Liver (tissue), 9 donors: ENCODE results near the gene PXYLP1. TPM values are rescaled to one million over a fixed set of nuclear protein-coding genes. Genes with fewer than 3 reads are reported as not detected.

Experiments
- DNase-seq: peaks from one replicate; pipeline ENCODE4 v3.0.0-alpha.2; 2017; ENCODE audit warnings: low spot score
- H3K27ac ChIP-seq, 2 donors: one replicate each; pipeline ENCODE4 v1.7.0; 2013; ENCODE audit warnings: inconsistent platforms in 2 of 2, low read length in 2 of 2, control low read depth in 1 of 2, low read depth in 1 of 2, mild to moderate bottlenecking in 1 of 2
- H3K27me3 ChIP-seq, 4 donors: one replicate each; pipeline versions ENCODE4 v1.6.1 to v1.7.0; 2013; ENCODE audit warnings: low read length in 3 of 4, inconsistent platforms in 1 of 4, mild to moderate bottlenecking in 1 of 4, moderate library complexity in 1 of 4; ENCODE audit not compliant: control insufficient read depth in 4 of 4, insufficient read depth in 4 of 4
- H3K36me3 ChIP-seq, 4 donors: one replicate each; pipeline versions ENCODE4 v1.6.1 to v1.7.0; 2013; ENCODE audit warnings: low read length in 3 of 4, mild to moderate bottlenecking in 3 of 4, low read depth in 1 of 4, moderate library complexity in 1 of 4; ENCODE audit not compliant: control insufficient read depth in 4 of 4, insufficient read depth in 3 of 4
- H3K4me1 ChIP-seq, 4 donors: one replicate each; pipeline versions ENCODE4 v1.6.1 to v1.7.0; 2013; ENCODE audit warnings: low read length in 3 of 4, mild to moderate bottlenecking in 3 of 4, moderate library complexity in 1 of 4; ENCODE audit not compliant: control insufficient read depth in 4 of 4, insufficient read depth in 4 of 4
- H3K4me3 ChIP-seq, 3 donors: one replicate each; pipeline versions ENCODE4 v1.6.1 to v1.7.0; 2013; ENCODE audit warnings: low read length in 3 of 3, control low read depth in 1 of 3, low read depth in 1 of 3, mild to moderate bottlenecking in 1 of 3
- H3K9ac ChIP-seq, 2 donors: one replicate each; pipeline ENCODE4 v1.7.0; 2013; ENCODE audit warnings: low read length in 2 of 2, mild to moderate bottlenecking in 2 of 2, moderate library complexity in 2 of 2, control low read depth in 1 of 2, low read depth in 1 of 2
- H3K9me3 ChIP-seq, 4 donors: one replicate each; pipeline versions ENCODE4 v1.6.1 to v1.7.0; 2013; ENCODE audit warnings: low read length in 3 of 4; ENCODE audit not compliant: control insufficient read depth in 4 of 4
- EGR1 ChIP-seq, 2 donors: IDR thresholded peaks; 2 replicates each; pipeline ENCODE4 v1.6.1; 2016 to 2018; ENCODE audit warnings: antibody characterized with exemption in 2 of 2, low read depth in 2 of 2
- FOXA1 ChIP-seq: IDR thresholded peaks from 2 replicates; pipeline ENCODE4 v1.6.1; 2016; ENCODE audit warnings: antibody characterized with exemption
- FOXA2 ChIP-seq: IDR thresholded peaks from 2 replicates; pipeline ENCODE4 v1.6.1; 2016; ENCODE audit warnings: antibody characterized with exemption
- GABPA ChIP-seq, 2 donors: IDR thresholded peaks in 1 of 2; conservative IDR thresholded peaks in 1 of 2; 2 replicates each; pipeline ENCODE4 v1.6.1; 2016; ENCODE audit warnings: antibody characterized with exemption in 2 of 2, mild to moderate bottlenecking in 1 of 2, moderate library complexity in 1 of 2
- HNF4A ChIP-seq, 2 donors: conservative IDR thresholded peaks; 2 replicates each; pipeline ENCODE4 v1.6.1; 2016; ENCODE audit warnings: antibody characterized with exemption in 2 of 2, mild to moderate bottlenecking in 2 of 2
- HNF4G ChIP-seq: IDR thresholded peaks from 2 replicates; pipeline ENCODE4 v1.6.1; 2016; ENCODE audit warnings: antibody characterized with exemption
- JUND ChIP-seq, 2 donors: IDR thresholded peaks; 2 replicates each; pipeline ENCODE4 v1.6.1; 2016; ENCODE audit warnings: antibody characterized with exemption in 2 of 2
- NR2F2 ChIP-seq: IDR thresholded peaks from 2 replicates; pipeline ENCODE4 v1.6.1; 2016; ENCODE audit warnings: antibody characterized with exemption
- RAD21 ChIP-seq, 2 donors: IDR thresholded peaks; 2 replicates each; pipeline ENCODE4 v1.6.1; 2016; ENCODE audit warnings: antibody characterized with exemption in 2 of 2, mild to moderate bottlenecking in 2 of 2
- RXRA ChIP-seq, 2 donors: IDR thresholded peaks; 2 replicates each; pipeline ENCODE4 v1.6.1; 2017 to 2018; ENCODE audit warnings: antibody characterized with exemption in 2 of 2, mild to moderate bottlenecking in 1 of 2
- SP1 ChIP-seq: IDR thresholded peaks from 2 replicates; pipeline ENCODE4 v1.6.1; 2018; ENCODE audit warnings: antibody characterized with exemption, mild to moderate bottlenecking
- ZBTB33 ChIP-seq: IDR thresholded peaks from 2 replicates; pipeline ENCODE4 v1.6.1; 2016; ENCODE audit warnings: antibody characterized with exemption
- WGBS: extraction: QIAGEN DNeasy Blood & Tissue Kit; methylation state at CpG from one replicate; pipeline ENCODE4 v1.1.7; 2013; 5-methylcytosine and 5-hydroxymethylcytosine counted together
- polyA plus RNA-seq, 2 donors: library from polyadenylated mRNA; stranded (reverse) in 1 of 2; unstranded in 1 of 2; fragments of 200-250 nt in 1 of 2; fragments of >200 nt in 1 of 2; fragmentation: Nextera tagmentation in 1 of 2; extraction: Ambion mirVana in 1 of 2; gene quantifications; one replicate each; pipeline versions ENCODE4 v1.2.1 to v1.2.3, GENCODE V29; 2013 to 2015
- total RNA-seq, 2 donors: library from RNA; depleted of rRNA; stranded (reverse); fragments of >200 nt; gene quantifications; one replicate each; pipeline ENCODE4 v1.2.3, GENCODE V29; 2014
- TF ChIP-seq, protein P1 (sequence below): IDR thresholded peaks from 2 replicates; pipeline ENCODE4 v1.6.1; 2016; ENCODE audit warnings: antibody characterized with exemption
- TF ChIP-seq, protein P2 (sequence below): IDR thresholded peaks from 2 replicates; pipeline ENCODE4 v1.6.1; 2016; ENCODE audit warnings: antibody characterized with exemption
- TF ChIP-seq, protein P3 (sequence below): IDR thresholded peaks from 2 replicates; pipeline ENCODE4 v1.6.1; 2016; ENCODE audit warnings: antibody characterized with exemption, mild to moderate bottlenecking
- donor health status: healthy.
- donor health status: healthy.
- donor health status: healthy.
- donor health status: healthy.
- donor health status: healthy.

PXYLP1 gene
- total and polyA plus RNA-seq, 4 donors, result 1.1 to 5.3 (median 3.1) TPM

GRCh38 chr3:141276398-141276797 lies 44.8 kb downstream of the PXYLP1 start:
- Histone ChIP-seq H3K36me3 (no peaks in the 10 kb centered on the region), H3K4me1 (peaks cover 0 to 8% (median 5%) of the 10 kb centered on the region in 4 donors), H3K9ac (no peak overlapping the region), H3K9me3 (no peaks in the 10 kb centered on the region), H3K4me3 (no peak overlapping the region), H3K27me3 (no peaks in the 10 kb centered on the region), H3K27ac (no peak overlapping the region)
- no peak for TF ChIP-seq GABPA (IDR thresholded peaks at IDR 0.05 in 1 of 2, conservative IDR thresholded peaks at IDR 0.05 in 1 of 2)
- no peak for TF ChIP-seq ZBTB33
- TF ChIP-seq, protein P1, sequence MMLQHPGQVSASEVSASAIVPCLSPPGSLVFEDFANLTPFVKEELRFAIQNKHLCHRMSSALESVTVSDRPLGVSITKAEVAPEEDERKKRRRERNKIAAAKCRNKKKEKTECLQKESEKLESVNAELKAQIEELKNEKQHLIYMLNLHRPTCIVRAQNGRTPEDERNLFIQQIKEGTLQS, result no peak
- no peak for TF ChIP-seq JUND (IDR thresholded peaks at IDR 0.05)
- TF ChIP-seq, protein P2, sequence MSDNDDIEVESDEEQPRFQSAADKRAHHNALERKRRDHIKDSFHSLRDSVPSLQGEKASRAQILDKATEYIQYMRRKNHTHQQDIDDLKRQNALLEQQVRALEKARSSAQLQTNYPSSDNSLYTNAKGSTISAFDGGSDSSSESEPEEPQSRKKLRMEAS, result no peak
- no peak for TF ChIP-seq RAD21 (IDR thresholded peaks at IDR 0.05)
- no peak for TF ChIP-seq FOXA2
- no peak for TF ChIP-seq HNF4G
- TF ChIP-seq NR2F2, result no peak
- TF ChIP-seq, protein P3, sequence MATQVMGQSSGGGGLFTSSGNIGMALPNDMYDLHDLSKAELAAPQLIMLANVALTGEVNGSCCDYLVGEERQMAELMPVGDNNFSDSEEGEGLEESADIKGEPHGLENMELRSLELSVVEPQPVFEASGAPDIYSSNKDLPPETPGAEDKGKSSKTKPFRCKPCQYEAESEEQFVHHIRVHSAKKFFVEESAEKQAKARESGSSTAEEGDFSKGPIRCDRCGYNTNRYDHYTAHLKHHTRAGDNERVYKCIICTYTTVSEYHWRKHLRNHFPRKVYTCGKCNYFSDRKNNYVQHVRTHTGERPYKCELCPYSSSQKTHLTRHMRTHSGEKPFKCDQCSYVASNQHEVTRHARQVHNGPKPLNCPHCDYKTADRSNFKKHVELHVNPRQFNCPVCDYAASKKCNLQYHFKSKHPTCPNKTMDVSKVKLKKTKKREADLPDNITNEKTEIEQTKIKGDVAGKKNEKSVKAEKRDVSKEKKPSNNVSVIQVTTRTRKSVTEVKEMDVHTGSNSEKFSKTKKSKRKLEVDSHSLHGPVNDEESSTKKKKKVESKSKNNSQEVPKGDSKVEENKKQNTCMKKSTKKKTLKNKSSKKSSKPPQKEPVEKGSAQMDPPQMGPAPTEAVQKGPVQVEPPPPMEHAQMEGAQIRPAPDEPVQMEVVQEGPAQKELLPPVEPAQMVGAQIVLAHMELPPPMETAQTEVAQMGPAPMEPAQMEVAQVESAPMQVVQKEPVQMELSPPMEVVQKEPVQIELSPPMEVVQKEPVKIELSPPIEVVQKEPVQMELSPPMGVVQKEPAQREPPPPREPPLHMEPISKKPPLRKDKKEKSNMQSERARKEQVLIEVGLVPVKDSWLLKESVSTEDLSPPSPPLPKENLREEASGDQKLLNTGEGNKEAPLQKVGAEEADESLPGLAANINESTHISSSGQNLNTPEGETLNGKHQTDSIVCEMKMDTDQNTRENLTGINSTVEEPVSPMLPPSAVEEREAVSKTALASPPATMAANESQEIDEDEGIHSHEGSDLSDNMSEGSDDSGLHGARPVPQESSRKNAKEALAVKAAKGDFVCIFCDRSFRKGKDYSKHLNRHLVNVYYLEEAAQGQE, result no peak
- TF ChIP-seq SP1, result no peak
- 89% methylated on average over 9 of the region's 9 CpGs for WGBS
- no peak for DNase-seq

GRCh38 chr3:141277451-141277850 lies 45.8 kb downstream of the PXYLP1 start:
- H3K9ac ChIP-seq, result no peak overlapping the region
- DNase-seq, result no peak
- H3K27ac ChIP-seq, result no peak overlapping the region
- no peak overlapping the region for H3K4me3 ChIP-seq
- no peaks in the 10 kb centered on the region for H3K9me3 ChIP-seq
- TF ChIP-seq, protein P1, result no peak
- TF ChIP-seq NR2F2, result no peak
- no peak for TF ChIP-seq EGR1 (IDR thresholded peaks at IDR 0.05; ENCODE audit: low read depth in 2 of 2)
- no peak for TF ChIP-seq SP1
- no peak for TF ChIP-seq FOXA1
- TF ChIP-seq RXRA (IDR thresholded peaks at IDR 0.05), result no peak
- TF ChIP-seq HNF4A (conservative IDR thresholded peaks at IDR 0.05), result no peak
- TF ChIP-seq GABPA (IDR thresholded peaks at IDR 0.05 in 1 of 2, conservative IDR thresholded peaks at IDR 0.05 in 1 of 2), result no peak
- TF ChIP-seq HNF4G, result no peak
- WGBS, result 65% methylated on average over 6 of the region's 6 CpGs
- peaks cover 0 to 7% (median 5%) of the 10 kb centered on the region in 4 donors for H3K4me1 ChIP-seq
- no peaks in the 10 kb centered on the region for H3K27me3 ChIP-seq
- no peaks in the 10 kb centered on the region for H3K36me3 ChIP-seq
